ENCODE data around the gene PIK3R6.

PIK3R6 gene

GRCh38 chr17:8873801-8874715 lies 6.6 kb upstream of the PIK3R6 start:
- no peak for DNase-seq (ENCODE audit: low read depth)
- no peak overlapping the region for H3K4me3 ChIP-seq (ENCODE audit: low read depth, low read length)
- no peak for TF ChIP-seq CTCF (IDR thresholded peaks at IDR 0.05; ENCODE audit: insufficient read depth, low read depth, low read length, missing control alignments)

GRCh38 chr17:8872705-8873435 lies 5.4 kb upstream of the PIK3R6 start:
- TF ChIP-seq CTCF (IDR thresholded peaks at IDR 0.05; ENCODE audit: insufficient read depth, low read depth, low read length, missing control alignments) = no peak
- no peak for DNase-seq (ENCODE audit: low read depth)
- H3K4me3 ChIP-seq (ENCODE audit: low read depth, low read length) = no peak overlapping the region

- no peak for TF ChIP-seq CTCF (IDR thresholded peaks at IDR 0.05; ENCODE audit: insufficient read depth, low read depth, low read length, missing control alignments)
- no peak for DNase-seq (ENCODE audit: low read depth)
- no peak overlapping the region for H3K4me3 ChIP-seq (ENCODE audit: low read depth, low read length)
Observed at GRCh38 chr17:8872036-8872704, 4.7 kb upstream of the PIK3R6 start.

GRCh38 chr17:8871081-8871581 lies 3.7 kb upstream of the PIK3R6 start:
- H3K4me3 ChIP-seq (ENCODE audit: low read depth, low read length) = no peak overlapping the region
- no peak for TF ChIP-seq CTCF (IDR thresholded peaks at IDR 0.05; ENCODE audit: insufficient read depth, low read depth, low read length, missing control alignments)
- DNase-seq (ENCODE audit: low read depth) = no peak

GRCh38 chr17:8870406-8871040 lies 3.0 kb upstream of the PIK3R6 start:
- no peak overlapping the region for H3K4me3 ChIP-seq (ENCODE audit: low read depth, low read length)
- DNase-seq (ENCODE audit: low read depth) = no peak
- TF ChIP-seq CTCF (IDR thresholded peaks at IDR 0.05; ENCODE audit: insufficient read depth, low read depth, low read length, missing control alignments) = no peak

- TF ChIP-seq CTCF (IDR thresholded peaks at IDR 0.05; ENCODE audit: insufficient read depth, low read depth, low read length, missing control alignments) = no peak
- no peak for DNase-seq (ENCODE audit: low read depth)
- no peak overlapping the region for H3K4me3 ChIP-seq (ENCODE audit: low read depth, low read length)
Observed at GRCh38 chr17:8869114-8869815, 1.8 kb upstream of the PIK3R6 start.

Data from GM12865 (cell line).